IMR-90 (cell line): ENCODE measurements around the gene BAIAP2. TPM values are rescaled to one million over a fixed set of nuclear protein-coding genes. Genes with fewer than 3 reads are reported as not detected.
"Not testable (repeated sequence)": the region's sequence is repeated elsewhere in the genome, so short reads cannot be mapped to it uniquely, and the experiment has no call there.

Experiments used
- ATAC-seq: fragments of 200-7000 bp; cut with Tn5 transposase; 2 replicates; pipeline ENCODE4 v1.9.1; 2020; ENCODE audit warnings: low read depth, mild to moderate bottlenecking, moderate library complexity
- BruUV-seq: library from RNA; stranded (reverse); fragments of 400-500 nt; replicated peaks from 2 replicates; lab custom pipeline; 2021; lab: Mats Ljungman, UMichigan
- CTCF ChIA-PET: fragments of 300-600 bp; formaldehyde crosslinking; extraction: SDS; loops from one replicate; lab custom pipeline; 2021; ENCODE audit warnings: antibody characterized with exemption; lab: Yijun Ruan, JAX
- POLR2A ChIA-PET: fragments of 300-600 bp; sonication (Branson Sonifier 250); formaldehyde crosslinking; loops from one replicate; lab custom pipeline; 2022; ENCODE audit warnings: antibody characterized with exemption; ENCODE audit not compliant: unreplicated experiment; lab: Charles Lee
- DNase-seq: peaks from one replicate; pipeline ENCODE4 v3.0.0; 2013
- H2AFZ ChIP-seq: replicated peaks from 2 replicates; pipeline ENCODE3; 2013; ENCODE audit warnings: low read length, mild to moderate bottlenecking; ENCODE audit not compliant: poor library complexity
- H2AK5ac ChIP-seq: 2 replicates; pipeline ENCODE4 v1.6.1; 2013; ENCODE audit warnings: low read depth, low read length, inconsistent platforms
- H2AK9ac ChIP-seq: replicated peaks from 2 replicates; pipeline ENCODE3; 2013; ENCODE audit warnings: mild to moderate bottlenecking, low read depth, low read length, moderate library complexity; ENCODE audit not compliant: poor library complexity
- H2BK120ac ChIP-seq: 2 replicates; pipeline ENCODE4 v1.6.1; 2013; ENCODE audit warnings: low read depth, low read length, inconsistent platforms
- H2BK15ac ChIP-seq: 3 replicates; pipeline ENCODE4 v1.6.1; 2013; ENCODE audit warnings: low read depth, low read length, inconsistent platforms
- H2BK20ac ChIP-seq: 2 replicates; pipeline ENCODE4 v1.6.1; 2013; ENCODE audit warnings: low read depth, mild to moderate bottlenecking, inconsistent platforms, low read length, moderate library complexity
- H2BK5ac ChIP-seq: 2 replicates; pipeline ENCODE4 v1.6.1; 2013; ENCODE audit warnings: mild to moderate bottlenecking, low read depth, low read length, inconsistent platforms; ENCODE audit not compliant: poor library complexity, severe bottlenecking
- H3K14ac ChIP-seq: replicated peaks from 2 replicates; pipeline ENCODE4 v1.6.1; 2013; ENCODE audit warnings: low read depth, low read length, inconsistent platforms
- H3K18ac ChIP-seq: 2 replicates; pipeline ENCODE4 v1.6.1; 2013; ENCODE audit warnings: low read depth, low read length, control low read depth
- H3K23ac ChIP-seq: 2 replicates; pipeline ENCODE4 v1.6.1; 2013; ENCODE audit warnings: low read depth, low read length, inconsistent platforms
- H3K27ac ChIP-seq: 2 replicates; pipeline ENCODE4 v1.5.1; 2013; ENCODE audit warnings: mild to moderate bottlenecking, control low read depth, low read length; ENCODE audit not compliant: insufficient read depth
- H3K27me3 ChIP-seq: 2 replicates; pipeline ENCODE4 v1.6.1; 2013; ENCODE audit warnings: low read length; ENCODE audit not compliant: control insufficient read depth, insufficient read depth
- H3K36me3 ChIP-seq: 2 replicates; pipeline ENCODE4 v1.6.1; 2013; ENCODE audit warnings: low read length, mixed read lengths; ENCODE audit not compliant: control insufficient read depth, insufficient read depth
- H3K4ac ChIP-seq: 2 replicates; pipeline ENCODE4 v1.6.1; 2013; ENCODE audit warnings: low read depth, low read length, inconsistent platforms
- H3K4me1 ChIP-seq: 2 replicates; pipeline ENCODE4 v1.6.1; 2013; ENCODE audit warnings: low read length, mixed read lengths; ENCODE audit not compliant: control insufficient read depth, insufficient read depth
- H3K4me2 ChIP-seq: 2 replicates; pipeline ENCODE4 v1.6.1; 2013; ENCODE audit warnings: low read depth, mild to moderate bottlenecking, control low read depth, low read length, moderate library complexity
- H3K4me3 ChIP-seq: 2 replicates; pipeline ENCODE4 v1.5.1; 2013; ENCODE audit warnings: low read depth, mild to moderate bottlenecking, control low read depth, low read length, moderate library complexity; ENCODE audit not compliant: insufficient read depth
- H3K56ac ChIP-seq: 2 replicates; pipeline ENCODE4 v1.6.1; 2013; ENCODE audit warnings: low read length, inconsistent platforms; ENCODE audit not compliant: insufficient read depth; ENCODE audit errors: extremely low read depth
- H3K79me1 ChIP-seq, 2 experiments: 2 replicates each; pipeline ENCODE4 v1.6.1; 2013; ENCODE audit warnings: low read length in 2 of 2, inconsistent platforms in 1 of 2, low read depth in 1 of 2
- H3K9ac ChIP-seq: 2 replicates; pipeline ENCODE4 v1.6.1; 2013; ENCODE audit warnings: low read depth, low read length, control low read depth
- H3K9me1 ChIP-seq: 2 replicates; pipeline ENCODE4 v1.6.1; 2013; ENCODE audit warnings: low read length, inconsistent platforms; ENCODE audit not compliant: insufficient read depth
- H3K9me3 ChIP-seq: 2 replicates; pipeline ENCODE4 v1.6.1; 2013; ENCODE audit warnings: low read length; ENCODE audit not compliant: control insufficient read depth, insufficient read depth
- H4K20me1 ChIP-seq: 2 replicates; pipeline ENCODE4 v1.6.1; 2013; ENCODE audit warnings: low read length, inconsistent platforms; ENCODE audit not compliant: insufficient read depth
- H4K5ac ChIP-seq: 2 replicates; pipeline ENCODE4 v1.6.1; 2013; ENCODE audit warnings: mild to moderate bottlenecking, low read depth, low read length, control low read depth
- H4K8ac ChIP-seq, 2 experiments: 2 replicates each; pipeline ENCODE4 v1.6.1; 2013; ENCODE audit warnings: low read depth in 2 of 2, low read length in 2 of 2, control low read depth in 1 of 2, inconsistent platforms in 1 of 2
- H4K91ac ChIP-seq: 2 replicates; pipeline ENCODE4 v1.6.1; 2013; ENCODE audit warnings: low read depth, low read length, inconsistent platforms; ENCODE audit not compliant: insufficient read depth
- WGBS, 2 experiments: methylation state at CpG; one replicate each; pipeline versions ENCODE4 v1.1.5 to v1.1.7; 2013; ENCODE audit warnings: missing lambda C conversion rate in 2 of 2; ENCODE audit not compliant: insufficient read length in 1 of 2; ENCODE audit errors: extremely low coverage in 2 of 2; 5-methylcytosine and 5-hydroxymethylcytosine counted together
- dilution Hi-C: fragments of 300-500 bp; cut with HindIII; formaldehyde crosslinking; loops from one replicate; pipeline ENCODE4 v1.14.3; 2018; ENCODE audit warnings: low sequenced_read_pairs; ENCODE audit not compliant: unreplicated experiment
- in situ Hi-C: fragments of 300-500 bp; cut with MboI; formaldehyde crosslinking; loops from 3 replicates; pipeline ENCODE4 v1.14.3; 2019; ENCODE audit warnings: low sequenced_read_pairs, inconsistent platforms, mixed read lengths
- intact Hi-C: fragments of 100-400 bp; cut with micrococcal nuclease; formaldehyde crosslinking; loops from 2 replicates; pipeline ENCODE4 v1.10.0; 2022
- polyA plus RNA-seq, 3 experiments: library from polyadenylated mRNA; depleted of rRNA; stranded (reverse); fragments of >200 nt; gene quantifications; 2 replicates each; pipeline ENCODE4 v1.2.3, GENCODE V29; 2012; ENCODE audit warnings: low replicate concordance in 1 of 3
- total RNA-seq: library from RNA; depleted of rRNA; stranded (reverse); fragments of >200 nt; gene quantifications from 2 replicates; pipeline ENCODE4 v1.2.3, GENCODE V29; 2012

Gene BAIAP2
- total and polyA plus RNA-seq, 2 of the 4 experiments (the other 2 are of a cell fraction), result 18.3 to 32.6 TPM

DNA sequence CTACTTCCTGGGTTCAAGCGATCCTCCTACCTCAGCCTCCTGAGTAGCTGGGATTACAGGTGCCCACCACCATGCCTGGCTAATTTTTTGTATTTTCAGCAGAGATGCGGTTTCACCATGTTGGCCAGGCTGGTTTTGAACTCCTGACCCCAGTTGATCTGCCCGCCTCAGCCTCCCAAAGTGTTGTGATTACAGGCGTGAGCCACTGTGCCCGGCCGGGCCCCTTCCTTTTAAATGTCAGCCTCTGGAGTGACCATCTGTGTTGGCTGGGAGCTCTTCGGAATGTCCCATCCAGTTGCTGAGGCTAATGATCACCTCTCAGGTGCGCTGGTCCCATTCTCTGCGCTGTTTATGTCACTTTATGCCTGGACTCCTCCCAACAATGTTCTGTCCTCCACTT, 4.6 kb upstream of the BAIAP2 start:
- intact Hi-C loops, H4K91ac ChIP-seq, H2BK5ac ChIP-seq, H3K23ac ChIP-seq, H2BK120ac ChIP-seq, POLR2A ChIA-PET, H3K9me3 ChIP-seq, H3K4me1 ChIP-seq, CTCF ChIA-PET, H3K18ac ChIP-seq, H3K14ac ChIP-seq, H3K4me3 ChIP-seq, dilution Hi-C loops, H3K4ac ChIP-seq, H3K9ac ChIP-seq, H2AFZ ChIP-seq, H2BK20ac ChIP-seq, H2AK5ac ChIP-seq, H3K9me1 ChIP-seq, H4K5ac ChIP-seq, H3K56ac ChIP-seq, H4K20me1 ChIP-seq, H3K27ac ChIP-seq, H3K4me2 ChIP-seq, BruUV-seq, H2BK15ac ChIP-seq, H2AK9ac ChIP-seq, DNase-seq, ATAC-seq, H4K8ac ChIP-seq: not testable (repeated sequence)
- peaks cover 29% of the 10 kb centered on the region for H3K27me3 ChIP-seq
- peaks cover 15% of the 10 kb centered on the region; the same call in 1 of the 2 replicates for H3K36me3 ChIP-seq
- peaks cover 0 to 15% of the 10 kb centered on the region in 2 experiments; a peak in 2 of 4 replicates for H3K79me1 ChIP-seq
- WGBS, 2 experiments, result 88% methylated on average over 7 of the region's 9 CpGs; no CpG with 5 or more reads in 1 of the 2 experiments
- in situ Hi-C loops, result loop anchor here (5.0 kb wide), 1 partner anchor 67 kb away; no protein-coding TSS in a partner anchor
